HG03342 (cell line): ENCODE measurements around the gene NDUFV1.
"Not testable (repeated sequence)": the region's sequence is repeated elsewhere in the genome, so short reads cannot be mapped to it uniquely, and the experiment has no call there.

Source experiments
- ATAC-seq: cut with Tn5 transposase; IDR thresholded peaks from one replicate; pipeline ENCODE4 v1.9.1; 2021; ENCODE audit warnings: mild to moderate bottlenecking, moderate library complexity; ENCODE audit not compliant: unreplicated experiment

The NDUFV1 gene

GRCh38 chr11:67585911-67586310, 20.8 kb upstream of the NDUFV1 start:
- no peak for ATAC-seq

GRCh38 chr11:67586568-67587250, 20.0 kb upstream of the NDUFV1 start:
- no peak for ATAC-seq

- peak; percentile 24 for ATAC-seq
Observed at GRCh38 chr11:67588136-67588503, 18.6 kb upstream of the NDUFV1 start.

- not testable (repeated sequence) for ATAC-seq
Observed at GRCh38 chr11:67588899-67589415, 17.8 kb upstream of the NDUFV1 start.

GRCh38 chr11:67592880-67593564, 13.7 kb upstream of the NDUFV1 start:
- ATAC-seq, result no peak

GRCh38 chr11:67593565-67593905, 13.2 kb upstream of the NDUFV1 start:
- no peak for ATAC-seq

- ATAC-seq, result no peak
Observed at GRCh38 chr11:67594480-67594879, 12.3 kb upstream of the NDUFV1 start.

- no peak for ATAC-seq
Observed at GRCh38 chr11:67596753-67597300, 9.9 kb upstream of the NDUFV1 start.

GRCh38 chr11:67597458-67597857, 9.3 kb upstream of the NDUFV1 start:
- ATAC-seq, result not testable (repeated sequence)

GRCh38 chr11:67597963-67598362, 8.8 kb upstream of the NDUFV1 start:
- not testable (repeated sequence) for ATAC-seq

GRCh38 chr11:67599149-67599548, 7.6 kb upstream of the NDUFV1 start:
- ATAC-seq, result no peak

GRCh38 chr11:67600324-67601029, 6.3 kb upstream of the NDUFV1 start:
- no peak for ATAC-seq

GRCh38 chr11:67601098-67601497, 5.6 kb upstream of the NDUFV1 start:
- ATAC-seq, result no peak

- not testable (repeated sequence) for ATAC-seq
Observed at GRCh38 chr11:67604119-67604518, 2.6 kb upstream of the NDUFV1 start.

GRCh38 chr11:67604815-67605214, 1.9 kb upstream of the NDUFV1 start:
- ATAC-seq, result no peak

GRCh38 chr11:67605231-67606011, 1.3 kb upstream of the NDUFV1 start:
- no peak for ATAC-seq

- no peak for ATAC-seq
Observed at GRCh38 chr11:67606093-67606491, 644 bp upstream of the NDUFV1 start.

- ATAC-seq, result no peak
Observed at GRCh38 chr11:67607507-67607906, 771 bp downstream of the NDUFV1 start.

GRCh38 chr11:67608486-67608885, 1.8 kb downstream of the NDUFV1 start:
- no peak for ATAC-seq

- no peak for ATAC-seq
Observed at GRCh38 chr11:67609316-67609715, 2.6 kb downstream of the NDUFV1 start.
